DMS 273 (cell line): ENCODE data around the gene UBE2Q1.

Experiments used
- DNase-seq: peaks from one replicate; lab custom pipeline; 2025; ENCODE audit not compliant: unreplicated experiment; lab: John Stamatoyannopoulos, UW

Gene UBE2Q1

DNA sequence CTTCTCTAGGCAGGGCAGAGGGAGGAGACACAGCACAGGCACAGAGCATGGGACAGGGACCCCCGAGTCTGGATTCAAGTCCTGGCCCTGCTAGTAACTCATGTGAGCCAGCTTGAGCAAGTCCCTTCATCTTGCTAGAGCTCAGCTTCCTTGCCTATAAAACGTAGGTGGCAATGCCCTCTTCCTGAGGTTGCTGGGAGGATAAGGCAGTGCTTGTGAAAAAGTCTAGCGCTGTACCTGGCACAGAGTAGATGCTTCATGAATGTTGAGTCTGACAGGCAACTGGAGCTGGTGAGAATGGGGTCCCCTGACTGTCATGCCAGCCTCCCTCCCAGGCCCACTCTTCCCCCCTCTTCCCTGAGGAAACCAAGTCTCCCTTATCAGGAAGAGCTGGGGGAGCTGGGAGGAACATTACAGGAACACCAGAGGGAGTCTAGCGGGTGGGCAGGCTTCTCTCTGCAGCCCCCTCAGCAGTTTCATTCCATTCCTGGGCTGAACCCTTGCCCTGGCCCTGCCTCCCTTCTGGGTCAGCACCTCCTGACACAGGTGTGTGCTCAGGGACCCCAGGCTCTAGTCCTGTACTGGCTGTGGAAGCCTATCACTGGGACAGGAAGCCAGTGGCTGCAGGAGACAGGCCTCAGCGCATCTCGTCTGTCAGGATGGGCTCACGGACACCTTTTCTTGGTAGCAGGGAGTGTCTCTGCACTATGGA, 19.0 kb upstream of the UBE2Q1 start:
- no peak for DNase-seq

GRCh38 chr1:154575951-154576566, 17.6 kb upstream of the UBE2Q1 start:
- no peak for DNase-seq

- DNase-seq = no peak
These were observed 16.9 kb upstream of the UBE2Q1 start for GRCh38 chr1:154575147-154575927.

DNA sequence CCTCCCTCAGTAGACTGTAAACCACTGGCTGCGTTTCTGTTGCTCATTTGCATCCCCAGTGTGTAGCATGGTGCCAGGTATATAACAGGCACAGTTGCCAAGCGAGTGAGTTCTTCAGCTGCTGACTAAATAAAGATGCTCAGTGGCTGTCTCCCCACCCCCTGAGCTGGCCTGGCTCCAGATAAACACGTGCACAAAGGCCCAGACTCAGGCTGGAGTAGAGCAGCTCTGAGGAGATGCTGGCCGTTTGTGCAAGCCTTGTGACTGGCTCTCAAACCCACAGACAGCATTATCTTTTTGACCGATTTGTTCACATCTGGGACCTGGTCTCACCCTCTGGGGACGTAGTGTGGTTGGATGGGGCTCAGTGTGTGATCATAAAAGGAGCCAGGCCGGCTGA, 16.3 kb upstream of the UBE2Q1 start:
- peak; percentile 77 for DNase-seq

GRCh38 chr1:154573168-154573510, 14.7 kb upstream of the UBE2Q1 start:
- DNase-seq = no peak

- peak; percentile 48 for DNase-seq
These were observed 14.2 kb upstream of the UBE2Q1 start for GRCh38 chr1:154572468-154573167.

DNA sequence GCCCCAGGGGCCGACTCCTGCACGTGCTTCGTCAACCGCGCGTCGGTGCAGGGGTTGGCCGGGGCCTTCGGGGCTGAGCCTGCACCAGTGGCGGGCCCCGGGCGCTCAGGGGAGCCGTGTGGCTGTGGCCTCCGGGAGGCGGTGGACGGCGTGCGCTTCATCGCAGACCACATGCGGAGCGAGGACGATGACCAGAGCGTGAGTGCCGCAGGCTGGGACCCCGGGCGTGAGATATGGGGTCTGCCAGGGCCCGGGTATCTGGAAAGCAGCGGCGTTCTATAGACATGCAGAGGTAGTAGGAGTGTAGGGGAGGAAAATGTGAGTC, 13.5 kb upstream of the UBE2Q1 start:
- DNase-seq = no peak

GRCh38 chr1:154571244-154571963, 12.9 kb upstream of the UBE2Q1 start:
- no peak for DNase-seq

GRCh38 chr1:154568157-154568815, 9.8 kb upstream of the UBE2Q1 start:
- no peak for DNase-seq

GRCh38 chr1:154567386-154568156, 9.1 kb upstream of the UBE2Q1 start, which contains the start of gene CHRNB2:
CHRNB2 (plus strand) TSS chr1:154567778; CDS start chr1:154568045, 267 bp downstream.
- DNase-seq = peak; percentile 88

- no peak for DNase-seq
These were observed 7.4 kb upstream of the UBE2Q1 start for GRCh38 chr1:154565876-154566275.

GRCh38 chr1:154559466-154560044, 1.1 kb upstream of the UBE2Q1 start:
- DNase-seq = peak; percentile 95

DNA sequence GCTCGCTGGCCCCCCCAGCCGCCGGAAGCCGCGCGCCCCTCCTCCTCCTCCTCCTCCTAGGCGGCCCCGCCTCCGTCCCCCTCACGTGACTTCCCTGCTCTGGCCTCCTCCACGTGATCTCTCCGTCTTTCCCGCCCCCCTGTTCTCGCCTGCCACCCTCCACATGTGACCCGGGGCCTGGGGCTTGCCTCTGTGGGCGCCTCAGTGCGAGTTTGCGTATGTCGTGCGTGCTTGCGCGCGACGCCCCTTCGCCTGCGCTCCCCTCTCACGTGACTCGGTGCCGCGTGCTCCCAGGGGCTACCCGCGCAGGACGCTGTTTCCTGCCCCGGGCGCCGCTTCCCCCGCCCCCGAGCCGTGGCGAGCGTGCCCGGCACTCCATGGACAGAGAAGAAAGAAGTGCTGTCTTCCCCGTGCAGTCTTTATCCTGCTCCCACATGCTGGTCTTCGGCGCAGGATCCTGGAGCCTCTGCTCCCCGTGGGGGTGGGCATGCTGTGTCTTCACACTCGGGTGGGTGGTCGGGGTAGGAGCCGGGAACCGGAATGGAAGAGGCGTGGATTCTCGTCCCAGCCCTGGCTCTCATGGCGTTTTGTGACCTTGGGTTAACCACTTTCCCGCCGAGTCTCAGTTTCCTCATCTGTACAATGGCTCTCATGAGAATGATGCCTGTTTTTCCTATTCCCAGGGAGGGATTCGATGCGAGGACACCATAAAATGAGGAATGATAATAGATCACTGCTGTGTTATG, 431 bp upstream of the UBE2Q1 start:
- DNase-seq = peak; percentile 99

- DNase-seq = no peak
These were observed 1.1 kb downstream of the UBE2Q1 start for GRCh38 chr1:154557248-154557938.

DNA sequence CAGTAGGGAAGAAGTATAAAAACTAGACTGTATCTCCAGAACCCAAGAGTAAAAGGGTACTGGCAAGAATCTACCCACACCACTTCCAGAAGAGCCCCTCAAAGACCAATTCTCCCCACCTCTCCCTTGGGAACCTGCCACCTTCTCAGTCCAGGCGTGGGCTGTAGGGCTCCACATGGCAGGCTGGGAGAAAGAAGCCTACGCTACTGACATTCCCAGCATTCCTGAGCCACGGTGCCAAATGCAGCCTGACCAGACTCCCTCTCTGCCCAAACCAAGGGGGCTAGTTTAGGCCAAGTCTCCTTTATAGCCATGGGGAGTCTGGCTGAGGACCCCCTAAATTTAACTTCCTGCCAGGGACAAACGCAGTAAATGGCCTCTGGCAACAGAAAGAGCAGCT, 2.0 kb downstream of the UBE2Q1 start:
- DNase-seq = no peak

DNA sequence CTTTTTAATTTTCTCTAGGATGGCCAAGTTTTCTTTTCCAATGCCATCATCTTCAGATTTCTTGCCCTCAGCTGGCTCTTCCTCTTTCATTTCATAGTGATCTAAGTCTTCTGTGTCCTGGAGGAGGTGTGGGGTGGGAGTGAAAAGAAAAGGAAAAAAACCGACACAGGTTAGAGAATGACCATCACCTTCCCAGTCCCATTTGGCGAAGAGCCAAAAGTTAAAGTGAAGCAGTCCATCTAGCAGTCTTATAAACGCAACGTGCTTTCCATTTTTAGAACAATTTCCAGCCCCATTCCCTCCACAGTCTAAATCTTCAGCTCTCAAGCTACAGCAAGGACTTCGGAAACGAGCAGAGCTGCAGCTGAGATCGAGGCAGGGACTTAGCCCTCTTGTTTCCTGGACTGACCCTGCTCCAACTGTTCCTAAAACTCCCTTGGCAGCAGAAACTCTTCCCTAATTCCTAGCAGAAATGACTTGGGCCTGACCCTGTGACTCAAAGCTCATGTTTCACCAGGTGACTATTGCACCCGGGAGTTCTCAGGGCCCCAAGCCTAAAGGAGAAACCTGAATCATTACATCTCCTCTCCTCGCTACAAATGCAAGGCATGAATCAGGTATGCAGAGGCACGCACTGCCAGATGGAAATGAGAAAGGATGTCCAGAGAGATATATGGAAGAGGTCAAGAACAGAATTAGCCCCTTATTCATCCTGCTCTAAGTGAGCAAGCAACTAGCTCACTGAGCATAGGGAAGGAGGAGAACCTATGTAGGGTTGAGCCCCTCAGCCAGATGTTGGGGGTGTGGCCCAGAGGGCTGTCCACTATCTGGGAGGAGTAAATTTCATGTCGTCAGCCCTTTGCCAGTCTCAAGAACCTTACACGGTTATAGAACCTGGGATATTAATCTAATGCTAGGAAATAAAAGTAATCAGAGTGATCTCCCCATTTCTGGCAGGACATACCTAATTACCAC, 5.1 kb downstream of the UBE2Q1 start:
- DNase-seq = peak; percentile 17

- no peak for DNase-seq
These were observed 6.4 kb downstream of the UBE2Q1 start for GRCh38 chr1:154552036-154552435.
